Measurements from ENCODE around the gene HES7.

- TF ChIP-seq POLR2A (IDR thresholded peaks at IDR 0.05) (no peak), CTCF (IDR thresholded peaks at IDR 0.05) (no peak)
Observed at GRCh38 chr17:8141045-8141444, 17.1 kb upstream of the HES7 start.
